NCI-H82 treated with DMSO at 0.1 percent for 48 hours (cell line): ENCODE measurements around the gene CSMD2.

Experiments
- DNase-seq: peaks from one replicate; lab custom pipeline; 2025; ENCODE audit not compliant: unreplicated experiment; lab: John Stamatoyannopoulos, UW

The CSMD2 gene

DNA sequence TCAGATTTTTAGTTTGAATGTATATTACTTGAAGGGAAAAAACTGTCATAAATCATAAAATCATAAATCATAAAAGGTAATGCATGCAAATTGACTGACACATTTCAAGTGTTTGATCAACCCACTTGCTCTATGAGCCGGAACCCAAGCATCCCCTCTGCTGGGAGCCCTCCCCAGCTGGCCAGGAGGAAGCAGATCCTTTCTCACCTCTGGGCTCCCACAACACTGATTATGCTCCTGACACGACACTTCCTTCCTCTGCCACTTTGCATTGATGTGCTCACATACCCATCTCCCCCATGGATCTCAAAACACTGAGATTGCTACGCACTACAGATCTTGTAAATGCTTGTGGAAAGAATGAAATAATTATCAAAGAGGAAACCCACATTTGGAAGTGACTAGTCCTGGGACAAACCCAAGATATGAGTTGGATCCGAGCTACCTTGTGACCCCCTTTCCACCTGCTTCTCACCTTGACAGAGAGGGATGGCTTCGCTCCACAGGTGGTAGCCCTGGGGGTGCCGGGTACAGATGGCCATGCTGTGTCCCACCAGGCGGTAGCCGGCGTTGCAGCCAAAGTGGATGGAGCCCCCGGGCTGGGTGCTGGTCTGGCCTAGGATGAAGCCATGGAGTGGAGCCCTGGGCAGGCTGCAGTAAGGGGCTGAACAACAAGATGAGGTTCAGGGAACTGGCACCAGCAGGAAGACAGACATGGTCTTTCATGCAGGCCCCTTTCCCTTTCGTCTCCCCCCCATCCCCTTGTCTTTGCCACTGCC is 588.0 kb downstream of the CSMD2 start:
- no peak for DNase-seq

- DNase-seq, result no peak
These were observed 589.6 kb downstream of the CSMD2 start for GRCh38 chr1:33575324-33575879.

DNA sequence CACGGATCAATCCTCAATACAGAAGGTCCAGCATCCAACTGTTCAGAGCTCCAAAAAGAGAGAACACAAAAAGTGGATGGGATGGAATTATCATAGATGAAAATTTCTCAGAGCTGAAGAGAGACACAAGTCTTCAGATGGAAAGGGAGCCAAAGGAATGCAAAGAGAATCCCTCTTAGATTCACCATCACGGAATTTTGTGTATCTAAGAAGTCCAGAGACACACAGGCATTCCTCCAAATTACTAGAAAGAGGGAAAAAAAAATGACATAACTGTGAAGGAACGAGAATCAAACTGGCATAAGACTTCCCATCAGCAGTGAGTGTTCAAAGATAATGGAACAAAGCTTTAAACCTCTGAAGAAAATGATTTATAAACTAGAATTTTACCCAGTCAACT is 591.4 kb downstream of the CSMD2 start:
- DNase-seq, result no peak

DNA sequence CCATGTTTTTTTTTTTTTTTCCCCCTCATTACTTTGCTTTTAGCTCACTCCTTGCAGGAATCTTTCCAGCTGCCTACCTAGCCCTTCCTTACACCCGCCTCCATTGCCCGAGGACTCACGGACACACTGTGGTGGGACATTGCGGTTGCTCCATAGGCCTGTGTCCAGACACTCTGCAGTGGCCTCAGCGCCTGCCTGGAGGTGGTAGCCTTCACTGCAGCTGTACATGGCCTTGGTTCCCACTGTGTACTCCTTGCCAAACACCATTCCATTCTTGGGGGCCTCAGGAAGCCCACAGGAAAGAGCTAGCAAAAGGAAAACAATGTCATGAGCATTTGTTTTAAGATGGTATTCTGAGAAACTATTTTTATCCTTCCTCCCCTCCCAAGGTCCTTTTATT is 592.6 kb downstream of the CSMD2 start:
- no peak for DNase-seq

GRCh38 chr1:33569331-33569730 is 595.7 kb downstream of the CSMD2 start:
- DNase-seq, result no peak

- no peak for DNase-seq
These were observed 601.3 kb downstream of the CSMD2 start for GRCh38 chr1:33563699-33564098.

DNA sequence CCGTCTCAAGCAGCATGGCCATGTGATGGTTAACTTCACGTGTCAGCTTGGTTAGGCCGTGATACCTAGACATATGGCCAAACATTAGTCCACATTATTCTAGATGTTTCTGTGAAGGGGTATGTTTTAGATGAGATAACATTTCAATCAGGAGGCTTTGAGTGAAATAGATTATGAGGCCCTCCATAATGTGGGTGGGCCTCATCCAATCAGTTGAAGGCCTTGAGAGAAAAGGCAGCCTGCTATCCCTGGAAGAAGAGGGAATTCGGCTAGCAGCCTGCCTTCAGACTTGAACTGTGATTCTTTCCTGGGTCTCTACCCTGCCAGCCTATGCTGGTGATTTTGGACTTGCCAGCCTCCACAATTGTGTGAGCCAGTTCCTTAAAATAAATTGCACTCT is 602.5 kb downstream of the CSMD2 start:
- DNase-seq, result no peak

GRCh38 chr1:33561576-33561975 is 603.5 kb downstream of the CSMD2 start:
- no peak for DNase-seq

GRCh38 chr1:33560680-33561079 is 604.4 kb downstream of the CSMD2 start:
- DNase-seq, result no peak

DNA sequence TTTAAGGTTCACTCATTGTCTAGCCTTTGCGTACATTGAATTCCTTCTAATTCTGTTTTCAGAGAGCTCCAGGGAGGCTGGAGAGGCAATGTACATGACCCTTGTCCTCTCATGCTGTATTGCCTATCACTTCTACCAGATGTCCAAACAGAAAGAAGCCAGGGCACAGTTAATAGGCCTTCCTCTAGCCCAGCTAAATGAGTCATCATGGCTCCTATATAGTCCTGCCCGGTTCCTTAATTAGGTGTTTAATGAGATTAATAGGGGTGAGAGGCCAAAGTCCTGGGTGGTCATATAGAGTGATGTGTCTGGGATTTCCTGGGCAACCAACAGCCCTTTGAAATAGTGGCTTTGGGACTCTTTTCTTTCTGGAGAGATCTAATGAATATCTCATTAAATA is 616.3 kb downstream of the CSMD2 start:
- no peak for DNase-seq

GRCh38 chr1:33548319-33548718 is 616.7 kb downstream of the CSMD2 start:
- no peak for DNase-seq

GRCh38 chr1:33547576-33547975 is 617.5 kb downstream of the CSMD2 start:
- no peak for DNase-seq

- no peak for DNase-seq
These were observed 623.1 kb downstream of the CSMD2 start for GRCh38 chr1:33541966-33542365.

- DNase-seq, result no peak
These were observed 627.1 kb downstream of the CSMD2 start for GRCh38 chr1:33537885-33538284.

- DNase-seq, result no peak
These were observed 629.7 kb downstream of the CSMD2 start for GRCh38 chr1:33535334-33535733.

- DNase-seq, result no peak
These were observed 632.1 kb downstream of the CSMD2 start for GRCh38 chr1:33532936-33533335.

- no peak for DNase-seq
These were observed 632.8 kb downstream of the CSMD2 start for GRCh38 chr1:33532250-33532649.

- no peak for DNase-seq
These were observed 635.1 kb downstream of the CSMD2 start for GRCh38 chr1:33529957-33530356.

GRCh38 chr1:33527934-33528333 is 637.1 kb downstream of the CSMD2 start:
- no peak for DNase-seq

DNA sequence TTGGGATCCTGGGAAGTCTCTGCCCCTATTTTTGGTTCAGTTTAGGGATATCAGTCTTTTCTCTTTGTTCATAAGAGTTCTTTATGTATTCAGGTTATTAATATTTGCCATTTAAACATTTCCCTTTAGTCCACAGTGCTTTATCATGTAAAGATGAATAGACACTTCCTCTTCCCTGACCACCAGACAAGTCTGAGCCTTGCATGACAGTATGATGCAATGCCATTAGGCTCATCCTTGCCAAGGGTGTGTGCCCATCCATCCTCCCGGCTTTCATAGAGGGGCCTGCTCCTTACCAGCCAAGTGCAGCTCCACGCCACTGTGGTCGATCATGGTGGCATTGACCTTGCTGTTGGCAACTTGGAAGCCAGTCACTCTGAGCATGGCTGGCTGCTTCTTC is 640.4 kb downstream of the CSMD2 start:
- no peak for DNase-seq

GRCh38 chr1:33519240-33519884 is 645.7 kb downstream of the CSMD2 start:
- DNase-seq, result no peak

- DNase-seq, result no peak
These were observed 647.3 kb downstream of the CSMD2 start for GRCh38 chr1:33517596-33518250.
